Thyroid gland (tissue), 4 donors: Measurements from ENCODE around the gene PIWIL1.

Experiments used
- POLR2A ChIP-seq, 2 donors: fragments of 450-650 bp; IDR thresholded peaks; one replicate each; pipeline ENCODE4 v1.6.1; 2017; ENCODE audit warnings: antibody characterized with exemption in 2 of 2, mild to moderate bottlenecking in 2 of 2, moderate library complexity in 1 of 2
- TF ChIP-seq, protein P1 (sequence below), 6 experiments: fragments of 200-600 bp in 3 of 6; fragments of 450-650 bp in 3 of 6; sonication (generic) in 3 of 6; IDR thresholded peaks; one replicate each; pipeline ENCODE4 v1.5.1; 2016 to 2019; ENCODE audit warnings: antibody characterized with exemption in 6 of 6, mild to moderate bottlenecking in 2 of 6, inconsistent platforms in 1 of 6, moderate library complexity in 1 of 6

DNA sequence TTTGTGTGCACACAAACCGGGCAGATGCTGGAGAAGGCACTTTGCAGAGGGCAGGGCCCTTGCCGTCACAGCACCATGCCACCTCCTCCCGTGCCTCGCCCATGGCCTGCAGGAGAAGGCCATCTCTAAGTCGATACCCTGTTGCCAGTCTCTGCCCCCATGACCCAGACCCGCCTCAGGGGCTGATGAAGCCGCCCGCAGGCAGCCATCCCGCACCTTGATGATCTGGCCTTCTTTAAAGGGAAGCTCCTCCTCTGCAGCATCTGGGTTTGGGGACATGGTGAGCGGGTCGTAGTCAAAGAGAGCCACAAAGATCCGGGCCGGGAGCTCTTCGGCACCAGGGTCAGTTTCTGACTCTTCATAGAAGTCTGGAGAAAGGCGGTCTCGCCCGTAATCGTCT lies 76.2 kb downstream of the PIWIL1 start:
- TF ChIP-seq, protein P1, sequence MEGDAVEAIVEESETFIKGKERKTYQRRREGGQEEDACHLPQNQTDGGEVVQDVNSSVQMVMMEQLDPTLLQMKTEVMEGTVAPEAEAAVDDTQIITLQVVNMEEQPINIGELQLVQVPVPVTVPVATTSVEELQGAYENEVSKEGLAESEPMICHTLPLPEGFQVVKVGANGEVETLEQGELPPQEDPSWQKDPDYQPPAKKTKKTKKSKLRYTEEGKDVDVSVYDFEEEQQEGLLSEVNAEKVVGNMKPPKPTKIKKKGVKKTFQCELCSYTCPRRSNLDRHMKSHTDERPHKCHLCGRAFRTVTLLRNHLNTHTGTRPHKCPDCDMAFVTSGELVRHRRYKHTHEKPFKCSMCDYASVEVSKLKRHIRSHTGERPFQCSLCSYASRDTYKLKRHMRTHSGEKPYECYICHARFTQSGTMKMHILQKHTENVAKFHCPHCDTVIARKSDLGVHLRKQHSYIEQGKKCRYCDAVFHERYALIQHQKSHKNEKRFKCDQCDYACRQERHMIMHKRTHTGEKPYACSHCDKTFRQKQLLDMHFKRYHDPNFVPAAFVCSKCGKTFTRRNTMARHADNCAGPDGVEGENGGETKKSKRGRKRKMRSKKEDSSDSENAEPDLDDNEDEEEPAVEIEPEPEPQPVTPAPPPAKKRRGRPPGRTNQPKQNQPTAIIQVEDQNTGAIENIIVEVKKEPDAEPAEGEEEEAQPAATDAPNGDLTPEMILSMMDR (IDR thresholded peaks at IDR 0.05): no peak
- TF ChIP-seq POLR2A (IDR thresholded peaks at IDR 0.05): no peak
